Lower leg skin (tissue), 3 donors: Measurements from ENCODE around the gene ANKRD2.

Source experiments
- POLR2A ChIP-seq, 2 donors: fragments of 450-650 bp; IDR thresholded peaks; one replicate each; pipeline ENCODE4 v1.6.1; 2016 to 2017; ENCODE audit warnings: antibody characterized with exemption in 2 of 2, mild to moderate bottlenecking in 1 of 2, moderate library complexity in 1 of 2
- TF ChIP-seq, protein P1 (sequence below), 3 donors: fragments of 450-650 bp; IDR thresholded peaks; one replicate each; pipeline ENCODE4 v1.5.1; 2016; ENCODE audit warnings: antibody characterized with exemption in 3 of 3, mild to moderate bottlenecking in 3 of 3, moderate library complexity in 2 of 3

- TF ChIP-seq, protein P1, sequence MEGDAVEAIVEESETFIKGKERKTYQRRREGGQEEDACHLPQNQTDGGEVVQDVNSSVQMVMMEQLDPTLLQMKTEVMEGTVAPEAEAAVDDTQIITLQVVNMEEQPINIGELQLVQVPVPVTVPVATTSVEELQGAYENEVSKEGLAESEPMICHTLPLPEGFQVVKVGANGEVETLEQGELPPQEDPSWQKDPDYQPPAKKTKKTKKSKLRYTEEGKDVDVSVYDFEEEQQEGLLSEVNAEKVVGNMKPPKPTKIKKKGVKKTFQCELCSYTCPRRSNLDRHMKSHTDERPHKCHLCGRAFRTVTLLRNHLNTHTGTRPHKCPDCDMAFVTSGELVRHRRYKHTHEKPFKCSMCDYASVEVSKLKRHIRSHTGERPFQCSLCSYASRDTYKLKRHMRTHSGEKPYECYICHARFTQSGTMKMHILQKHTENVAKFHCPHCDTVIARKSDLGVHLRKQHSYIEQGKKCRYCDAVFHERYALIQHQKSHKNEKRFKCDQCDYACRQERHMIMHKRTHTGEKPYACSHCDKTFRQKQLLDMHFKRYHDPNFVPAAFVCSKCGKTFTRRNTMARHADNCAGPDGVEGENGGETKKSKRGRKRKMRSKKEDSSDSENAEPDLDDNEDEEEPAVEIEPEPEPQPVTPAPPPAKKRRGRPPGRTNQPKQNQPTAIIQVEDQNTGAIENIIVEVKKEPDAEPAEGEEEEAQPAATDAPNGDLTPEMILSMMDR (IDR thresholded peaks at IDR 0.05): no peak
- no peak for TF ChIP-seq POLR2A (IDR thresholded peaks at IDR 0.05)
Observed at GRCh38 chr10:97574374-97575126, 2.0 kb downstream of the ANKRD2 start.
